ENCODE measurements around the gene FNBP1L.
"Not testable (repeated sequence)": the region's sequence is repeated elsewhere in the genome, so short reads cannot be mapped to it uniquely, and the experiment has no call there.

Gene FNBP1L

GRCh38 chr1:93573940-93574469 is 126.1 kb downstream of the FNBP1L start:
- no peak for DNase-seq (ENCODE audit: low spot score)

DNA sequence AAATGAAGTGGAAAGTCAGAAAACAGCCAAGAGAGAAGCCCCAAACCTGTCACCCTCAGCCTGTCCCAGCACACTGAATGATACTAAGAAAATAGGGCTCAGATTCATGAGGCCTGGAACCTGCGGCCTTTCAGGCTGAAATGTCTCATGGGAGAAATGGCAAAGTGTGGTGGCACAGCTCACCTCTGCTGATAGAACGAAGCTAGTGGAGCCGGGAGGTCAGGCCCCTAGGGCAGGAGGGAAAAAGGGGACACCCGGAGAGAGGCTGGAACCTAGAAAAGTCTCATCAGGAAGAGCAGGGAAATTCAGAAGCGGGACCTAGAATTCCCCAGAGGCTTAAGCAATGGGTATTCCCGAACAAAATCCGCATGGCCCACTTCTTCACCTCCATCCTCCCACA is 126.6 kb downstream of the FNBP1L start:
- no peak for DNase-seq (ENCODE audit: low spot score)

GRCh38 chr1:93574991-93575390 is 127.1 kb downstream of the FNBP1L start:
- DNase-seq (ENCODE audit: low spot score) = no peak

- peak; percentile 61 for DNase-seq (ENCODE audit: low spot score)
Measured at GRCh38 chr1:93575621-93576284, 127.8 kb downstream of the FNBP1L start.

DNA sequence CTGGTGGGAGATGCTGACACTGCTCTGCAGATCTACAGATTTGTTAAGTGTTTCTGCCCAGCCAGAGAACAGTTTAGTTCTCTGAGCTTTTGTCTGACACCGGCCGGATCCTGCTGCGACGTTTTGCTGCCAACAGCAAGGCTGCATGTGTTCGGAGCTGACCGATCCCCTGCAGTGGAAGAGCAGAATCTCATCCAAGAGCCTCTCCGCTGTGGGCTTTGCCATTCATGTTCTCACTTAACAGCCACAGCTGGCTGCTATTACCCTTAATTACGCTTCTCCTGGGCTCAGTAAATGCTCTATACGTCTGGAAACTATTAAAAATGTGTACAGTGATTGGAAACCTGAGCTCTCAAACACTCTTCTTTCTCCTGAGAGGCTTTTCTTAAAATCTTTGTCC is 128.4 kb downstream of the FNBP1L start:
- DNase-seq (ENCODE audit: low spot score) = no peak

GRCh38 chr1:93576746-93577145 is 128.8 kb downstream of the FNBP1L start:
- no peak for DNase-seq (ENCODE audit: low spot score)

GRCh38 chr1:93577536-93578432 is 129.9 kb downstream of the FNBP1L start:
- DNase-seq (ENCODE audit: low spot score) = no peak

DNA sequence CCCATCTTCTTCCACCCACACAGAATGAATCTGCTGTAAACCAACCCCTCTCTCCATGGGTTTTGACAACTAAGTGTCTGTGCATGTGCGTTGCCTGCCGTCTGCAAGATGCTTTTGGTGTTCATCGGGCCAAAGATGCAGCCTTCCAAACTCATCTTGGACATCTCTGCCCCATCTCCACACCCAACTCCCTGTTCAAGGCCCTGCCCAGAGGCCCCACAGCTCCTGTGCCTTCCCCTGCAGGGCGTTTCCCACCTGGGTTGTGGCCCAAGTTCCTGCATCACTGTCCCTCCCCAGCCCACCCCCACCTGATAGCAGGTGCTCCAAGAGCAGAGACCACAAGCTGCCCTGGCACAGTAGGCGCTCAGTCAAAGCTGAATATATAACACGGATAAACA is 130.5 kb downstream of the FNBP1L start:
- DNase-seq (ENCODE audit: low spot score) = no peak

DNA sequence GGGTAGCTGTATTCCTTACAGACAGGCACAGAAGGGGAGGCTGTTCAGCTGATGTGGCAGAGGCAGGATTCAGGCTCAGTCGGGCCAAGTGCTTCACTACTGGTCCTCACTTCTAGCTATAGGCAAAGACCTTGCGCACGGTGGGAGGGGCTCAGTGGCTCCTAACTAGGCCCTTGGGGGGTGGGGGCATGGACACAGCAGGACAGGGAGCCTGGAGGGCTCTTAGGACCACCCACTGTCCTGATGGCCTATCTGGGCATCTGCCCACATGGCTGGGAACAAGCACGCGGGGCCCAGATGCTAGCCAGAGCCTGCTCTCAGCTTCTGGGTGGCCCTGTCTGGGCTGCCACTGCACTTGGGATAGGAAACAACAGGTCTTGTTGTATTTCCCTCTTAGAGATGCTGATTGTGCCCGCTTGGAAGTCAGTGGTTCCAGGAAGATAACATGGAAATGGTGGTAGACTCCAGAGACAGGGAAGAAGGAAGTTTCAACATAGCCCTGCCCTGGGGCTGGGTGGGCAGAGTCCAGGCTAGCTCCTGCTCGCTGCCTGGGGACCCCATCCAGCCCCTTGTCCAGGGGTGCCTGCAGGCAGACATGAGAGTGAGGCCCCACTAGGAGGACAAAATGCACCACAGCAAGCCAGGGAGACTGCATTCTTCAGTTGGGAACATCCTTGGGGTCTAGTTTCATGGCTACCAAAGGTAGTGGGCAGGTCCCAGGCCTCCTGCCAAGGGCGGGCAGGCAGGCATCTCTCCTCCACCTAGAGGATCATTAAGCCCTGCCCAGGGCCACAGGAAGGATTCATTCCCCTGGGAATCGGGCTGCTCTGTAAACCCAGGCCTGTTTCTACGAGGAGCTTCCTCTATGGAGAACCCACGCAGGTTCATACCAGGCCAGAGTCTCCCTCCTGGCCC is 131.2 kb downstream of the FNBP1L start:
- no peak for DNase-seq (ENCODE audit: low spot score)

- no peak for DNase-seq (ENCODE audit: low spot score)
Measured at GRCh38 chr1:93579891-93580290, 132.0 kb downstream of the FNBP1L start.

DNA sequence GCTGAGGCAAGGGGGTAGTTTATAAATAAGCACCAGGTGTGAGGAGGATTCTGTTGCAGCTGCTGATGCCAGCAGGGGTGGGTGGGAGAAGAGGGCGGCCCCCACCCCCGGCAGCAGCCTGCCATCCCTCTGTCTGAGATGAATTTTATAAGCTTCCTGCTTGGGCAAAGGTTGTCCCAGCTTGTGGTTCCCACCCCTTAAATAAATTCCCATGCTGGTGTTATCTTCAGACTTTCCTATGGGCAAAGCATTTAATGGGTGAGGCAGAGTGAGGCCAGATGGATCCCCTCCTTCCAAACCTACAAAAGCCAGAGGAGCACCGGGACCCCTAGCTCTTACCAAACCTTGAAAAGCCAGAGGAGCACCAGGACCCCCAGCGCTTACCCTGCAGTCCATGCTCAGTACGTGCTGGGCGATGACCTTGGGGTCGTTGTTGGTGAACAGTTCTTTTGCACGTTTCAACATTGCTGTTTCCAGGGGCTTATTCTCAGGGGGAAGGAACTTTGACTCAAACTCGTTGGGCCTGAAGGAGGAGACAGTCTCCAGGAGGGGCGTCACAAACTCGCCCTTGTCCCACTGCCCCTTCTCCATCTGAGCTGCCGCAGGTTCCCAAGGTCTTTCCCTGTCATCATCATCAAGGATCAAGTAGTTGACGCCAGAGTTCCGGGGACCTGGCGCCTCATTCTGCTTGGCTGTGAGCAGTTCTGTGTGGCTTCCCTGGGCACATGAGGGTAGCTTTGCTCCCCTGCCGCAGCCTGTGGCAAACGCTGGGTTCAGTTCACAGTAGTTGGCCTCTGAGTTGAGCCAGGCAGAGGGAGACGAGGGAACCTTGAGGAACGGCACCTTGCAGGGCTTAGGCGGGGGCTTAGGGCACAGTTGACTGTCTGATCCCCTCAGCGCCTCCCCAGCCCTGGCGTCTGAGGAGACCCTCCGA is 134.3 kb downstream of the FNBP1L start:
- DNase-seq (ENCODE audit: low spot score) = no peak

DNA sequence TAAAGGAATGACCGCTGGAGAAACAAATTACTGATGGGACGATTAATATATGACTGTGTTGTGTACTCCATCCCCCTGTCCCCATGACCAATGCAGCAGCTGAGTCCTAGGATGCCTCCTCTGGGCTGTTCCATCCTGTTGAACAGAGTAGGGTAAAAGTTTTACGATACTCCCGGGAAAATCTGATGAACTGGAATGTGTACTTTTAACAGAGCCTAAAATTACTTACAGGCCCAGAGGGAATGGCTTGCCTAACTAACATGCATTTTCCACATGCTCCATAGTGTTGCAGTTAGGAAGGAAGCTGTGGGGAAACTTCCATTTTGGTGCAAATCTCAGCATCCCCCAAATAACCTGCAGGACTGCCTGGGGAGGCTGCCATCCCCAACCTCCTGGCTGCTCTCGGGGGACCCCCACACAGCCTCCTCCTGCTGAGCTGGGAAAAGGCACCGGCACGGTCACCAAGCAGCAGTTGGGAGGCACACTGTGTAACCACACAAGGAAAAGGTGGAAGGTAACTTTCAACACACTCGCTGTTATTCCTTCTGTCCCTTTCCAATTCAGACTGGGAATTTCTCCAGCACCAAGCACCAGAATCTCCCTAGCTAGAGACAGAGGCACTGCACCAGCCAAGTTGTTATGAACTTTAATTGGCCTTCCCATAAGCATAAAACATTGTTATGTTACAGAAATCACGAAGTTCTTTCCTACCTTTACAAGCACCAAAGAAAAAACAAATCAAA is 136.5 kb downstream of the FNBP1L start:
- DNase-seq (ENCODE audit: low spot score) = no peak

DNA sequence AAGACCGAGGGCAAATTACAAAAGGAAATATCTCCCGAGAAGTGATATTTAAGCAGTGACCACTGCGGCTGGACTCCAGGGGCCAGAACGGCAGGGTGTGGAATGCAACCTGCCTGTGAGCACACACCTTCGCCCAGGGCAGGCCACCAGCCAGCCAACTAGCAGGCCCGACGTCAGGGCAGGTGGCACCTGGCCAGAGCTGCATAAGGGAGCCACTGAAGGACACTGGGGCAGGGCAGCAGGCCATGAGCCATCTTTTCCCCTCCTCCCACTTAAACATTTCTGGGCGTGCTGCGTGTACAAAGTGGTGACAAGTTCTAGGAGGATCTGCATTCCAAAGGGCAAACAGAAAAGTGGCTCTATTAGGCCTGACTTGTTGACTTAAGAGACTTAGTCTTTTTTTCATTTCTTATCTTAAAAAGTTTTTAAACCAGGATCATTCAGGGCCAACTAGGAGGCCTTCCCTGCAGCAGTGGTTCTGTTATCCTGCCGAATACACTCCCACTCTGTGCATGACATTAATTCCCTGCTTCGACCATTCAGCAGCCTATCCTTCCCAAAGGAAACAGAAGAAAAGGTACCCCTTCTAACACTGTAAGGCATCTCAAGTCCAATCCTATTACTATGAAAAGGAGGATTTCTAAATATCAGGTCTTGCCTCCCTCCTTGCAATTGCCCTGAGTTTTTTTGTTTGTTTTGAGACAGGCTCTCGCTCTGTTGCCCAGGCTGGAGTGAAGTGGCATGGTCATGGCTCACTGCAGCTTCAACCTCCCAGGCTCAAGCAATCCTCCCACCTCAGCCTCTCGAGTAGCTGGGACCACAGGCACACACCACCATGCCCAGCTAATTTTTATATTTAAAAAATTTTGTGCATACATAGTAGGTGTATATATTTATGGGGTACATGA is 137.4 kb downstream of the FNBP1L start:
- DNase-seq (ENCODE audit: low spot score) = no peak

DNA sequence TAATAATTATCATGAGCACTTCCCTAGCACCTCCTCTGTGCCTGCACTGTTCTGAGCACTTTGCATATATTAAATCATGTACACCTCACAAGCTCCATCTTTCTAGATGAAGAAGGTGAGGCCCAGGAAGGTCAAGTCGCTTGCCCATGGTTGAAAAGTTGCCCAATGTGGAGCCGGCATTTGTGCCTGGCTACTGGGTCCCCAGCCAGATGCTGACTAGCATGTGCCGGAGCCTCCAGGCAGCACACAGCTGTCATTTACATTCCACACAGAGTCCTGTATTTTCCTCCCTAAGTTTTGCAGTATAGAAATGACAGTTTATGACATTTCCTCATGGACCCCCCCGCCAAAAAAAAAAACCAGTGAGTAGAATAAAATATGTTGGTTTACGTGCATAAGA is 139.4 kb downstream of the FNBP1L start:
- no peak for DNase-seq (ENCODE audit: low spot score)

GRCh38 chr1:93588206-93588605 is 140.3 kb downstream of the FNBP1L start:
- no peak for DNase-seq (ENCODE audit: low spot score)

GRCh38 chr1:93588955-93589354 is 141.0 kb downstream of the FNBP1L start:
- no peak for DNase-seq (ENCODE audit: low spot score)

- not testable (repeated sequence) for DNase-seq (ENCODE audit: low spot score)
Measured at GRCh38 chr1:93591291-93591675, 143.4 kb downstream of the FNBP1L start.

DNA sequence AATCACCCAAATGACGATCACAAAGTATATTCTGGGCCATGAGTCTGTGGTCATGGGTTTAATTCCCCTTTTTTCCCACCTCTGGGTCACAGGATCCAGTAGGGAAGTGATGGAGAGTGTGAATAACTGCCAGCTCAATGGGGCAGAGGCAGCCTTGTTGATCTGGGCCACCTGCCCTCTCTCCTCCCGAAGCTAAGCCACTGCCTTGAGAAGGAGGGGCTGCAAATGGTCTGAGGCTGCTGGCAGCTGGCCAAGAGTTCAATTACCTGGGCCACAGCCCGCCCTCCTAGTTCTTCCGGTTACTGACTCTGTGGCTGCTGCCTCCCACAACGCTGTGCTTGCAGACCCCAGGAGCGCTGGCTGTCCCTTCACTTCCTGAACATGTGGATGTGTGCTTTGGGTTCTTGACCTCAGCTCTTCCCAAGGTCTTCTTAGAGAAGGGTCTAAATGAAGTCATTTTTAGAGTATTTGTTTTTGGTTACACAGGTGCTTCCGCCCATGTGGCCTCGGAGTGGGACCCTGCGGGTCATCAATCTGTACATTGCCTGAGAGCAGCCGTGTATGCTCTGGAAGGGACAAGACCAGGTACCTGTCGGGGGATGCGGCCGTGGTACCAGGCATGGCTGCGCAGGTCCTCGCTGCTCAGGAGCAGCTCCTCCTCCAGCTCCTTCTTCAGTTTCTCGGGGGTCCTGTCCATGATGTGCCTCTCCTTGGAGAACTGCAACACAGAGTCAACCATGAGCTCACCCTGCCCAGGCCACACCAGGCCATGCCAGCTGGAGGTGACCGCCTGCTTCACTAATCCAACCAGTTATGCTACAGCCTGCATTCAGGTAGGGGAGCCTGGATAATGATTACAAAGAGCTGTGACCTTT is 144.0 kb downstream of the FNBP1L start:
- DNase-seq (ENCODE audit: low spot score) = no peak
